ENCODE measurements around the gene ICOS.
"Not testable (repeated sequence)": the region's sequence is repeated elsewhere in the genome, so short reads cannot be mapped to it uniquely, and the experiment has no call there.

The ICOS gene

GRCh38 chr2:203918264-203918663 lies 18.3 kb upstream of the ICOS start:
- DNase-seq (ENCODE audit: low read depth): no peak

DNA sequence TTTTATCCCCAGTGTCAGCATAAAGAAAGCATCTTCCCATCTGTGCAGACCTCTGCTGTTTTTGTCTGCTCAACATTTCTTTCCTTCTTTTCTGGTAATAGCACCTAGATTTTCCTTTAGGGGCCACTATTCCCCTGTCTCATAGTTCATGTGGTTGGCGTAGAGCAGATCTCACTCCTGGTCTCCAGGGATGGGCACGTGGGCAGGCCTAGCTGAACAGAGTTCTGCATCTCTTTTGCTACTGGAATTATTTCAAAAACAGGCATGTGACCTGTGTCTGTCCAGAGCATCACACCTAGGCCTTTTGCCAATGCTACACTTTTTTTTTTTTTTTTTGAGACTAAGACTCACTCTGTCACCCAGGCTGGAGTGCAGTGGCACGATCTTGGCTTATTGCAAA lies 17.7 kb upstream of the ICOS start:
- DNase-seq (ENCODE audit: low read depth): no peak

- no peak for DNase-seq (ENCODE audit: low read depth)
Observed at GRCh38 chr2:203925512-203926158, 10.9 kb upstream of the ICOS start.

DNA sequence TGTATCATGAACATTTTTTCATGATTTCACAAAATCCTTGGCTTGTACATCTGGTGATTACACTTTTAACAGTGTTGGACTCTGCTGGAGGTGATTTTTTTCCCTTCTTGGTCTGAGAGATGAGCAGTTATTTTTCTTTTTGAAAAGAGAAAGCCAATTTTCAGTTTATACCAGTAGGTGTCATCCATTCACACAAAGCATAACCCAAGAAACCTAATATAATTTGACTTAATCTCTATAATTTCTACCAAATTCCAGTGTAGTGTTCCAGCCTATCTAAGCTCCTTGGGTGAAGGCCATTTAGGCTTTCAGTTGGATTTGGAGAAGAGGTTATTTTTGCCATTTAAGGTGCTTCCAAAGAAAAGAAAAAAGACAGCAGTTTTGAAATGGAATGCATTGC lies 7.7 kb upstream of the ICOS start:
- no peak for DNase-seq (ENCODE audit: low read depth)

DNA sequence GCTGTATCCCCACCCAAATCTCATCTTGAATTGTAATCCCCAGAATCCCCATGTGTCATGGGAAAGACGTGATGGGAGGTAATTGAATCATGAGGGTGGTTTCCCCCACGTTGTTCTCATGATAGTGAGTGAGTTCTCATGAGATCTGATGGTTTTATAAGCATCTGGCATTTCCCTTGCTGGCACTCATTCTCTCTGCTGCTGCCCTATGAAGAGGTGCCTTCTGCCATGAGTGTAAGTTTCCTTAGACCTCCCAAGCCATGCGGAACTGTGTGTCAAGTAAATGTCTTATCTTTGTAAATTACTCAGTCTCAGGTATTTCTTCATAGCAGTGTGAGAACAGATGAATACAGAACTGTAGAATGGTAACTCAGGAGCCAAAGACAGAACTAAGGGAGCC lies 5.3 kb upstream of the ICOS start:
- DNase-seq (ENCODE audit: low read depth): not testable (repeated sequence)

DNA sequence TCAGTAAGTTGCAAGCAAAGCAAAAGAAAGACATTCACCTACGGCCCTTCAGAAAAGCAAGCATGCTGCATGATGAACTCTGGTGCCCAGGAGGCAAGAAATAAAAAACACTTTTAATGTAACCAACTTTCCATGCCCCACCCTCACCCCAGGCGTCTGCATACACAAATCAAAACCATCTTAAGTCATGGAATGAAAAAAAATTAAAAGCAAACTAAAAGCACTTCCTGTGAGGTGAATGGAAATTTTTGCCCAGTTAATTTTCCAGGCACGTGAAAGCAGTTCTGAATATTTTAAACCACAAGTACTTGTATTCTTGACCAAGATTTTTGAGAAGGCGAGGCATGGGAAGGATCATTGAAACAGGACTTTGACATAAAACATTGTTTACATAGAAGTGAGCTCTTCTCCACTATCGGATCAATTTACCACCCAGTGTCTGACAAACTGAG lies 2.5 kb upstream of the ICOS start:
- peak; percentile 62 for DNase-seq (ENCODE audit: low read depth)

- no peak for DNase-seq (ENCODE audit: low read depth)
Observed at GRCh38 chr2:203934711-203935438, 1.7 kb upstream of the ICOS start.

- DNase-seq (ENCODE audit: low read depth): no peak
Observed at GRCh38 chr2:203935568-203935967, 995 bp upstream of the ICOS start.

DNA sequence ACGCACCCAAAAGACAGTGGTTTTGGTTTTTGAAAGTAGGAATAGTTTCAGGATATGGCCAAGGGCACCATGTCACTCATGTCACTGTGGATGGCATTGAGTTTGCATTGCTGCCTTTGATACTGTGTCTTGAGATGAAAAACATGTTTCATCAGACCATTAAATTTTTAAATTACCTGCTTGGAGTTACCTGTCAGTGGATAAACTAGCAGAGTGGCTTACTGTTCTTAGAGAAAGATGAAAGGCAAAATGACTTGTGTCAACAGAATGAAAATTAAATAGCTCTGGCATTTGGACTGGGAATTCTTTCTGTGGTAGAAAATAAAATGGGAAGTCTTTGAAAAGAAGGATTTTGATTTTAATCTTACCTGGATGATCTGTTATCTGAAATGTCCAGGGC lies 386 bp downstream of the ICOS start:
- no peak for DNase-seq (ENCODE audit: low read depth)

DNA sequence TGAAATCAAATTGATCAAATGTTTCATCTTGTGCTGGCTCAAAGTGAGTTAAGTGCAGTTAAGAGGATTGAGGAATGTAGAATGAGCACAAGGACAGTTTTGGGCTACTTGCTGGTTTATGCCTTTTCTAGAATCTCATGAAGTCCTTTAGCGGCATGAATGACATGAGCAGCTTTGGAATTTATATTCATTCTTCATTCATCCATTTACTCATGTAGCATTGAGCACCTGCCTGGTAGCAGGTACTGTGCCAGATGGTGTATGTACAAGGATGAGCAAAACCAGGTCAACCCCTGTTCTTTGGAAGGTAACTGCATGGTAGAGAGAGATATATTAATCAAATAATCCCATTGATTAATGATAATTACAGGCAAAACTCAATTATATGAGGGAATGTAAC lies 1.2 kb downstream of the ICOS start:
- DNase-seq (ENCODE audit: low read depth): no peak

GRCh38 chr2:203940039-203940438 lies 3.5 kb downstream of the ICOS start:
- DNase-seq (ENCODE audit: low read depth): no peak

DNA sequence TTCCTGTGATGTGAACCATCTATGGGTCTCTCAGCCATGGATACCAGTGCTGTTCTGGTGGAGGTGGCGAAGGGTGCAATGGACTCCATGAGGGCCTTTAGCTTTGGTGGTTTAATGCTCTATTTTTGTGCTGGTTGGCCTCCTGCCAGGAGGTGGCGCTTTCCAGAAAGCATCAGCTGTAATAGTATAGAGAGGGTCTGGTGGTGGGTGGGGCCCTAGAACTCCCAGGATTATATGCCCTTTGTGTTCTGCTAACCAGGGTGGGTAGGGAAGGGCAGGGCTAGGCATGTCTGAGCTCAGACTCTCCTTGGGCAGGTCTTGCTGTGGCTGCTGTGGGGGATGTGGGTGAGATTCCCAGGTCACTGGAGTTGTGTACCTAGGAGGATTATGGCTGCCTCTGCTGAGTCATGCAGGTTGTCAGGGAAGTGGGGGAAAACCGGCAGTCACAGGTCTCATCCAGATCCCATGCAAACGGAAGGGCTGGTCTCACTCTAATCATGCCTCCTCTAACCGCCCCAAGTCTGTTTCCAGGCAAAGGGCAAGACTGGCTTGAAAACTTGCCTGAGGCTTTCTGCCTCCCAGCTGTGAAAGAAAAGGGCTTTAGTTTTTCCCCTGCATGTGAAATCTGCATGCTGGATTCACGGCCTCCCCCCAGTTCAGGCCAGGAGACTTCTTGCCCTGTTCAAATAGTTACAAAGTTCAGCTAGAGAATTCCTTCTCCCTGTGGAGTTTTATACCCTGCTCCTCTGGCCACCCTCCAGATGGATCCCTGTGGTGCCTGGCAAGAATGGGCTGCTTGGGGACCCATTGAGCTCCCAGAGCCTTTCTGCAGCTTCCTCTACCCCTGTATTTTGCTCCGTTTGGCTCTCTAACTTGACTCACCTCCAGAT lies 7.2 kb downstream of the ICOS start:
- not testable (repeated sequence) for DNase-seq (ENCODE audit: low read depth)

DNA sequence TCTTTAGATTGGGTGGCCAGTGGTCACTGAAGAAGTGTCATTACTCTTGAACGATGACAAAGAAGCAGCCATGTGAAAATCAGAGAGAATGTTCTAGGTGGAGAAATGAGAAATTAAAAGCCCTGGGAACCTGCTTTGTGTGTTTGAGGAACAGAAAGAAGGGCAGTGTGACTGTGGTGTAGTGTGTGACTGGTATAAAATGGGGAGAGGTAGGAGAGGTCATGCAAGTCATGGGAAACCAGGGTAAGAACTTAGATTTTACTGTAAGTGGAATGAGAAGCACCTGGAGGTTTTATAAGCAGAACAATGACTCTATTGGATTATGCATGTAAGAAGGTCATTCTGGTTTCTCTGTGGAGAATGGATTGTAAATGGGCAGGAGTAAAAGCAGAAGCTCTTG lies 12.2 kb downstream of the ICOS start:
- DNase-seq (ENCODE audit: low read depth): no peak

GRCh38 chr2:203949228-203949627 lies 12.7 kb downstream of the ICOS start:
- no peak for DNase-seq (ENCODE audit: low read depth)

GRCh38 chr2:203951366-203951902 lies 14.9 kb downstream of the ICOS start:
- DNase-seq (ENCODE audit: low read depth): no peak

GRCh38 chr2:203959265-203959664 lies 22.7 kb downstream of the ICOS start:
- DNase-seq (ENCODE audit: low read depth): no peak

DNA sequence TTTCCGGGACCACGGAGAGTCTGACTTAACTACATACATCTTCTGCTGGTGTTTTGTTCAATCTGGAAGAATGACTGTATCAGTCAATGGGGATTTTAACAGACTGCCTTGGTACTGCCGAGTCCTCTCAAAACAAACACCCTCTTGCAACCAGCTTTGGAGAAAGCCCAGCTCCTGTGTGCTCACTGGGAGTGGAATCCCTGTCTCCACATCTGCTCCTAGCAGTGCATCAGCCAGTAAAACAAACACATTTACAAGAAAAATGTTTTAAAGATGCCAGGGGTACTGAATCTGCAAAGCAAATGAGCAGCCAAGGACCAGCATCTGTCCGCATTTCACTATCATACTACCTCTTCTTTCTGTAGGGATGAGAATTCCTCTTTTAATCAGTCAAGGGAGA lies 23.1 kb downstream of the ICOS start:
- DNase-seq (ENCODE audit: low read depth): no peak

DNA sequence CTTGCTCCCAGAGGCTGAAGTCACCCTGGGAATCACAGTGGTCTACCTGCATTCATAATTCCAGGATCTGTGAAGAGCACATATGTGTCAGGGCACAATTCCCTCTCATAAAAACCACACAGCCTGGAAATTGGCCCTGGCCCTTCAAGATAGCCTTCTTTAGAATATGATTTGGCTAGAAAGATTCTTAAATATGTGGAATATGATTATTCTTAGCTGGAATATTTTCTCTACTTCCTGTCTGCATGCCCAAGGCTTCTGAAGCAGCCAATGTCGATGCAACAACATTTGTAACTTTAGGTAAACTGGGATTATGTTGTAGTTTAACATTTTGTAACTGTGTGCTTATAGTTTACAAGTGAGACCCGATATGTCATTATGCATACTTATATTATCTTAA lies 24.2 kb downstream of the ICOS start:
- no peak for DNase-seq (ENCODE audit: low read depth)

- not testable (repeated sequence) for DNase-seq (ENCODE audit: low read depth)
Observed at GRCh38 chr2:203965190-203965589, 28.6 kb downstream of the ICOS start.

- DNase-seq (ENCODE audit: low read depth): no peak
Observed at GRCh38 chr2:203971251-203971650, 34.7 kb downstream of the ICOS start.

DNA sequence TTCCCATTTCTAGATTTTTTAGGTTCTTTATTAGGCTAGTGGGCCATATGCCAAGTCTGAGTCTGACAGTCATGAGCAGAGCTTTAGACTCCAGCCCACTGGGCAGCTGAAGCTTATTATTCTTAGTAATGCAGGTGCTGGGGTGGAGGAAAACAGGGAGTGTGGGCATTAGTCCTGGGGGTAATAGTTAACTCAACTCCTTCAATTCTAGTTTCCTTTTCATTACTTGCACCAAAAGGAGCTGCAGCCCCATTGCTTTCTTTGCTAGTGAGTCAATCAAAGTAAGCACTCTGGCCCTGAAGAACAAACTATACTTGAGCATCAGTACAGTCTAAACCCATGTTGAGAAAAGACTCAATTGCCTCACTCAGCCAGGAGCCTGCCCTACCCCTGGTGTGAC lies 35.5 kb downstream of the ICOS start:
- DNase-seq (ENCODE audit: low read depth): no peak

DNA sequence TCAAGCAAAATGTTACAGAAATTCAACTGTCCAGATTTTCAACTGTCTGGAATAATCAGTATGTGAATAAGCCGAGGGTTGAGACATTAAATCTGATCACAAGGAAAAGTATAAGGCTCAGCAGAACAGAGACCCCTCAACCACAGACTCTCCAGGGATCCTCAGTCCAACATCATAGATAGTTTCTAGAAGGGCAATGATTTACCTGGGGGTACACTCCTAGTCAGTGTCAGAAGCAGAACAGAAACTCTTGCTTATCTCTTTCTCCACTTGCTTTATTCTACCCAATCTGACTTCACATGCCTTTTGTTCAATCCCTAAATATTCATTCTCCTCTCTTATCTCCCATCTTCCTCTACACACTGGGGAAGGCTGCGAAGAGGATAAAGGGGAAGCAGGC lies 36.4 kb downstream of the ICOS start:
- no peak for DNase-seq (ENCODE audit: low read depth)

DNA sequence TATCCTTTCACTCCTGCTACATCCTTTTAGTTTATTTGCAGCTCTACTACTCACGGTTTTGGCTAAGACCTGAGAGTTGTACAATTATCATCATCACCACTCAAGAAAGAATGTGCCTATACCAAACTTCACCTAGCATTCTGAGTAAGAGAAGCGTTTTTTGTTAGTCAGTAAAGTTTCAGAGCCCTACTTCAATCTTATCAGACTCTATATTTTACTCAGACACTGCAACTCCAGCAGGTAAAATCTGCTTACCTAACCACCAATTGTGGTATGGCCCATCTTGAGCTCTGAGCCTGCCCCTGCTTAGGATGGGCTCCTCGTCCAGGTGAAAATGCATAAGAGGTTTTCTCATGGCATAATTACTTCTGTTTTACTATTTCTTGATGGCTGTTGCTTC lies 37.1 kb downstream of the ICOS start:
- DNase-seq (ENCODE audit: low read depth): no peak
